Esophagus squamous epithelium (tissue), 4 donors: ENCODE measurements around the gene ATP8B4.

Experiments
- CTCF ChIP-seq, 6 experiments: fragments of 450-650 bp in 4 of 6; fragments of 200-600 bp in 2 of 6; sonication (generic) in 2 of 6; IDR thresholded peaks; one replicate each; pipeline ENCODE4 v1.5.1; 2016 to 2019; ENCODE audit warnings: antibody characterized with exemption in 6 of 6, mild to moderate bottlenecking in 4 of 6, moderate library complexity in 4 of 6
- POLR2A ChIP-seq, 4 donors: fragments of 450-650 bp; IDR thresholded peaks; one replicate each; pipeline ENCODE4 v1.6.1; 2017; ENCODE audit warnings: antibody characterized with exemption in 4 of 4, mild to moderate bottlenecking in 4 of 4, moderate library complexity in 3 of 4

GRCh38 chr15:49865925-49866757 is 252.9 kb downstream of the ATP8B4 start:
- no peak for TF ChIP-seq POLR2A (IDR thresholded peaks at IDR 0.05)
- no peak for TF ChIP-seq CTCF (IDR thresholded peaks at IDR 0.05)
